ENCODE measurements around the gene GALNS.
A peak's percentile ranks its signal among the peaks of the same experiment; 100 is the strongest.

GALNS gene

GRCh38 chr16:88779406-88780141 is 77.2 kb downstream of the GALNS start:
- TF ChIP-seq CTCF (IDR thresholded peaks at IDR 0.05; ENCODE audit: unreplicated experiment in 3 of 3): no peak

GRCh38 chr16:88778541-88779065 is 78.1 kb downstream of the GALNS start:
- Mint-ChIP-seq H3K4me1 (peaks cover 34% of the 10 kb centered on the region), H3K36me3 (ENCODE audit: low read depth) (no peaks in the 10 kb centered on the region), H3K27ac (no peak overlapping the region), H3K27me3 (ENCODE audit: low read depth) (peaks cover 61% of the 10 kb centered on the region), H3K9me3 (no peaks in the 10 kb centered on the region), H3K4me3 (no peak overlapping the region)
- no peak for TF ChIP-seq CTCF (IDR thresholded peaks at IDR 0.05; ENCODE audit: unreplicated experiment in 3 of 3)

More at GRCh38 chr16:88779406-88780141, 77.2 kb downstream of the GALNS start:
- H3K27ac Mint-ChIP-seq: peak overlapping the region in 2 of 3 experiments; percentile 19 to 39
- peaks cover 62% of the 10 kb centered on the region for H3K27me3 Mint-ChIP-seq (ENCODE audit: low read depth)
- H3K9me3 Mint-ChIP-seq: no peaks in the 10 kb centered on the region
- H3K4me3 Mint-ChIP-seq: peak overlapping the region in 1 of 3 experiments; percentile 42
- H3K36me3 Mint-ChIP-seq (ENCODE audit: low read depth): no peaks in the 10 kb centered on the region
- peaks cover 35% of the 10 kb centered on the region for H3K4me1 Mint-ChIP-seq

GRCh38 chr16:88778271-88778525 is 78.5 kb downstream of the GALNS start:
- peaks cover 57% of the 10 kb centered on the region for H3K27me3 Mint-ChIP-seq (ENCODE audit: low read depth)
- H3K4me1 Mint-ChIP-seq: peaks cover 30% of the 10 kb centered on the region
- no peak for TF ChIP-seq CTCF (IDR thresholded peaks at IDR 0.05; ENCODE audit: unreplicated experiment in 3 of 3)
- H3K9me3 Mint-ChIP-seq: no peaks in the 10 kb centered on the region
- H3K27ac Mint-ChIP-seq: no peak overlapping the region
- no peak overlapping the region for H3K4me3 Mint-ChIP-seq
- H3K36me3 Mint-ChIP-seq (ENCODE audit: low read depth): no peaks in the 10 kb centered on the region

GRCh38 chr16:88777471-88778270 is 79.1 kb downstream of the GALNS start:
- Mint-ChIP-seq H3K27me3 (ENCODE audit: low read depth) (peaks cover 54% of the 10 kb centered on the region), H3K27ac (peak overlapping the region in 1 of 3 experiments; percentile 69), H3K36me3 (ENCODE audit: low read depth) (no peaks in the 10 kb centered on the region), H3K9me3 (no peaks in the 10 kb centered on the region), H3K4me3 (peak overlapping the region in 1 of 3 experiments; percentile 38), H3K4me1 (peaks cover 29% of the 10 kb centered on the region)
- no peak for TF ChIP-seq CTCF (IDR thresholded peaks at IDR 0.05; ENCODE audit: unreplicated experiment in 3 of 3)

- Mint-ChIP-seq H3K27me3 (ENCODE audit: low read depth) (peaks cover 48% of the 10 kb centered on the region), H3K9me3 (no peaks in the 10 kb centered on the region), H3K4me1 (peaks cover 34% of the 10 kb centered on the region), H3K4me3 (no peak overlapping the region), H3K27ac (no peak overlapping the region), H3K36me3 (ENCODE audit: low read depth) (no peaks in the 10 kb centered on the region)
- TF ChIP-seq CTCF (IDR thresholded peaks at IDR 0.05; ENCODE audit: unreplicated experiment in 3 of 3): no peak
Observed at GRCh38 chr16:88775825-88776224, 80.9 kb downstream of the GALNS start.
